VCaP (cell line): ENCODE measurements around the gene ZBTB46.

Experiments
- H3K27ac ChIP-seq: fragments of 450-650 bp; 2 replicates; pipeline ENCODE4 v1.5.1; 2017
- CTCF ChIP-seq: fragments of 450-650 bp; conservative IDR thresholded peaks from 2 replicates; pipeline ENCODE4 v1.5.1; 2017; ENCODE audit warnings: mild to moderate bottlenecking, moderate library complexity

Gene ZBTB46

GRCh38 chr20:63758152-63758551 is 72.9 kb downstream of the ZBTB46 start:
- no peak overlapping the region for H3K27ac ChIP-seq
- TF ChIP-seq CTCF: no peak

- no peak for TF ChIP-seq CTCF
Observed at GRCh38 chr20:63756648-63756991, 74.4 kb downstream of the ZBTB46 start.

GRCh38 chr20:63755933-63756647 is 75.0 kb downstream of the ZBTB46 start:
- no peak overlapping the region for H3K27ac ChIP-seq
- TF ChIP-seq CTCF: no peak

More at GRCh38 chr20:63756648-63756991, 74.4 kb downstream of the ZBTB46 start:
- no peak overlapping the region for H3K27ac ChIP-seq

GRCh38 chr20:63754008-63754407 is 77.1 kb downstream of the ZBTB46 start:
- no peak for TF ChIP-seq CTCF
- no peak overlapping the region for H3K27ac ChIP-seq

- no peak for TF ChIP-seq CTCF
- H3K27ac ChIP-seq: no peak overlapping the region
Observed at GRCh38 chr20:63753381-63753780, 77.7 kb downstream of the ZBTB46 start.

- TF ChIP-seq CTCF: no peak
- no peak overlapping the region for H3K27ac ChIP-seq
Observed at GRCh38 chr20:63752411-63753101, 78.5 kb downstream of the ZBTB46 start.

- H3K27ac ChIP-seq: no peak overlapping the region
- TF ChIP-seq CTCF: no peak
Observed at GRCh38 chr20:63751471-63752271, 79.4 kb downstream of the ZBTB46 start.
